Stimulated activated CD4-positive, alpha-beta T cell treated with anti-CD3 and anti-CD28 coated beads, Interleukin-2, amount 100 ng/mL, for 24 hours (primary cell): Measurements from ENCODE around the gene STK32B.

ENCODE experiments used
- DNase-seq, 2 donors: peaks; one replicate each; pipeline ENCODE4 v3.0.0-alpha.2; 2020

Gene STK32B

GRCh38 chr4:5455003-5455585 is 403.8 kb downstream of the STK32B start:
- no peak for DNase-seq

DNA sequence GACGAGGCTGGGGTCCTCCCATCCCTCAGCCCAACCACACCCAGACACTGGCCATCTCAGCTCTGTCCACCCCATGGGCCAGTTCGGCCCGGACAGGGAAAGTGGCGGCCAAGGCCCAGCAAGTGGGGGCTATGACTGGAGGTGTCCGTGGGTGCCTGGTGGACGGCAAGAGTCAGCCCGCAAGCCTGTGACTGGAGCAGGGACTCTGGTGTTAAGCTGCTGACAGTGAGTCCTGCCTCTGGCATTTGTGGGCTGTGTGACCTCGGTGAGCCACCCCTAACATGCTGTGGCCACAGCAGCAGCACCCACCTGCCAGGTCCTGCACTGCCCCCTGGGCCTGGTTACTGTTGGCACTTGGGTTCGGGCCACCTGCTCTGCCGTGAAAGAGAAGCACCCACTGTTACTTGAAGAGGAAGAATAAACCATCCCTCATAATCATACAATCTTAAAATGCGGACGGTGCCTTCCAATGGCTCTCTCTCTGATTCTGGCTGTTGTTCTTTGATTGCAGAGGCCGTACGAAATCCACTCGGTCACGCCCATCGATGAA is 405.1 kb downstream of the STK32B start:
- DNase-seq = no peak

GRCh38 chr4:5458676-5459075 is 407.4 kb downstream of the STK32B start:
- no peak for DNase-seq

DNA sequence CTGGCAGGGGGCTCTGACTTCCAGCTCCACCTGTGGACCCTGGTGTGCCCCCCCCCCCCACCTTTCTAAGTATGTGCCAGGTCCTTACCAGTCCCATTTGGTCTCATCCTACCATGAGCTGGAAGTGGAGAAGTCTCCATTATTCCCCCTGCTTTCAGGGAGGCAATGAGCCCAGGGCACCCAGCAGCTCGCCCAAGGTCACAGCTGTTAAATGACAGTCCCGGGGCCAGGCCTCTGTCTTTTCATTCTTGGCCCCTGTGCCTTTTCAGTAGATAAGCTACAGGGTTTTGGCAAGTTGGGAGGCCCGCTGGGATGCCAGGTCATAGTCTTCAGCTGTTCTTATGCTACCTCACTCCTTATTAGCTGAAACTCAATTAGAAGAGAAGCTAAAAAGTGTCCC is 408.0 kb downstream of the STK32B start:
- DNase-seq = no peak

GRCh38 chr4:5460106-5460801 is 409.0 kb downstream of the STK32B start:
- DNase-seq = peak in 1 of 2 donors; percentile 24

GRCh38 chr4:5461477-5461876 is 410.2 kb downstream of the STK32B start:
- no peak for DNase-seq

DNA sequence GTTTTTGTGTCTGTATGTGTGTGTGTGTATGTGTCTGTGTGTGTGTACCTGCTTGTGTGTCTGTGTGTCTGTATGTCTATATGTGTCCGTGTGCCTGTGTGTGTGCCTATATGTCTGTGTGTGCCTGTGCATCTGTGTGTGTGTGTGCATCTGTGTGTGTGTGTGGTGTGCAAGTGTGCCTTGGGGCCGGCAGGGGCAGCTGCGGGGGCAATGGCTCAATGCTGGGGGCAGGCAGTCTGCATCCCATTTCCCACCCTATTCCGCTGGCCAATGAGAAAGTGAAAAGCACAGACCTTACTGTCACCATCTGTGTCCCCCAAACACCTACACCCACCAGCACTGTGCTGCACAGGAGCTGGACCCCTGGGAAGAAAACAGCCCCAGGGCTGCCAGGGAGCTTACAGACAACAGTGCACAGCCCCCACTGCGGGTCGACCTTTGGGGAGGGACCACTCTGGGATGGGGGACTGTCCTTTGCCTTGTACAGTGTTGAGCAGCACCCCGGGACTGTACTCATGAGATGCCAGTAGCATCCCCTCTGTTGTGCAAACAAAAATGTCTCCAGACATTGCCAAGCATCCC is 411.1 kb downstream of the STK32B start:
- DNase-seq = no peak

DNA sequence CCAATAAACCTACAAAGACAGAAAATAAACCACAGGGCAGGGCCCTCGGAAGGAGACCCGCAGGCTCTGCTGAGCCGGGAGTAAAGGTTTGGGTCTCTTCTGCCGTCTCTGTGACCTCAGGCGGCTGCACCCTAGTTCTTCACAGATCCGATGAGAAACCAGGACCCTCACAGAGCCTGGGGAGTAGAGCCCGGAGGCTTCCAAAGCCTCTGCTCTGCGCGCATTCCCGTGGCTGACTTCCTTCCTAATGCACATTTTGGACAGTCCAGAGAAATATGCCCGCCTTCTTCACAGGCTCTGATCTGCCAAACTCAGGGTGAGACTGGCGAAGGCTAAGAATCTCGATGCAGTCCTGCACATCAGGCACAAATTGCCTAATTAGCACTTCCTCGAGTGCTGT is 411.6 kb downstream of the STK32B start:
- no peak for DNase-seq

GRCh38 chr4:5463361-5463760 is 412.1 kb downstream of the STK32B start:
- no peak for DNase-seq

DNA sequence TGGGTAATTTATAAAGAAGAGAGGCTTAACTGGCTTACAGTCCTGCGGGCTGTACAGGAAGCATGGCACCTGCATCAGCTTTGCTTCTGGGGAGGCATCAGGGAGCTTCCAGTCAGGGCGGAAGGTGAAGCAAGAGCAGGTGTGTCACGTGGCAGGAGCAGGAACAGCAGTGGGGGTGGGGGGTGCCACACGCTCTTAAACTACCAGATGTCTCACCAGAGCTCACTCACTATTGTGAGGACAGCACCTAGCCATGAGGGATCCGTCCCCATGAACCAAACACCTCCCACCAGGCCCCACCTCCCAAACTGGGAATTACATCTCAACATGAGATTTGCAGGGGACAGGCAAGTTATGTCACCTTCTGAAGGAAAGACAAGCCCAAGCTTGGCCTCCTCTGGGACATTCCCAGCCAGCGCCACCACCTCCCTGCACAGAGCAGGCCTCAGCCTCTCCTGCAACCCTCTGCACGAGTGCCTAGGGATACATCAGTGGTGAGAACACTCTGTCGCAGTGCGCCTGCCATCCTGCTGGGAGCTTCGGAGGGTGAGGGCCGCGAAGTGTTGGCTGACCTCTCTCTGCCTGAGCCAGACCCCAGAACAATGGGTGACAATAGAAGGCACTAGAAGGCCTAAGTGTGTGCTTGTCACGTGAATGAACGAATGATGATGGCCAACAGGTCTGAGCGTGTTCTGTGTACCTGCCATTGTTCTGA is 412.8 kb downstream of the STK32B start:
- no peak for DNase-seq

DNA sequence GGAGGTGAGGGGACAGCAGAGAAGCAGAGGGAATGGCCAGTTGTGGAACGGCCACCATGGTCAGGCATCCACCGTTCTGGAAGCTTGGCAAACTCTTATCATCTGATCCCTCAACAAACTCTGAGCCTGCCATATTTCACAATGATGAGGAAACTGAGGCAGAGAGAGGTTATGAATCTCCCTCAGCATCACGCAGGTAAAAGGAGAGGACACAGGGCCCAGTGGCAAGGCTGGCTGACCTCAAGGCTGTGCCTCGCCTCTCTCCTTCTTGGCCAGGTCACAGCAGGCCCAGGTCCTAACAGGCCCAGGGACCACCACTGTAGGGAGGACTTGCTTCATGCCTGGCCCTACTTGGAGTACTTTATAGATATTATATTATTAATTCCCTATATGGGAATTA is 414.2 kb downstream of the STK32B start:
- DNase-seq = no peak

- DNase-seq = no peak
Measured at GRCh38 chr4:5465956-5466355, 414.7 kb downstream of the STK32B start.

DNA sequence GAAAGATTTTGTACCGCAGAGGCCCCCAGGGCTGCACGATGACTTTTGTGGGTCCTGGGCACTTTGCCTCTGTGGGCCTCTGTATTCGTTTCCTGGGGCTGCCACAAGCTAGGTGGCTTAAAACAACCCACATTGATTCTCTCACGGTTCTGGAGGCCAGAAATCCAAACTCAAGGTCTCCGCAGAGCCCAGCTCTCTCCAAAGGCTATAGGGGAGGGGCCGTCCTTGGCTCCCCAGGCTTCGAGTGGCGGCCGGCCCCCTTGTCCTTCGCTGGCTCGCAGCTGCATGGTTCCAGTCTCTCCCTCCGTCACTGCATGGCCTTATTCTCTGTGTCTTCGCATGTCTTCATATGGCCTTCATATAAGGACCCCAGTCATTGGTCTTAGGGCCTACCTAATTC is 415.8 kb downstream of the STK32B start:
- DNase-seq = no peak

- no peak for DNase-seq
Measured at GRCh38 chr4:5469151-5469775, 418.0 kb downstream of the STK32B start.

DNA sequence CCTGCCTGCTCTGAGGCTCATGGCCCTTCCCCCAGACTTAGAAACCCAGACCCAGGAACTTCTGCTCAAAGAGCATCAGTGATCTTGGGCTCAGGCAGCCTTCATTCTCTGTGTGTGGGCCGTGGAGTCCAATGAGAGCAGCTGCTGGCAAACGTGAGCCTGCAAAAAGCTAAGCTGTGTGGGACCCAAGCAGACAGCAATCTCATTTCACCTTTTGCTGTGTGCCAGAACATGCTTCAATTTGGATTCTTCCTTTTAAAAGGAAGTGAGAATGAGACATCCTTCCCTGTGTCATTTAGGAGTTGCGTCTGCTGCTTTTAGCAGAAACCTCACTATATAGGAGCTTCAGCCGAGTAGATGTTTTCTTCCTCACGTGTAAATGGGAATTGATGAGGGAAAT is 418.6 kb downstream of the STK32B start:
- DNase-seq = no peak

DNA sequence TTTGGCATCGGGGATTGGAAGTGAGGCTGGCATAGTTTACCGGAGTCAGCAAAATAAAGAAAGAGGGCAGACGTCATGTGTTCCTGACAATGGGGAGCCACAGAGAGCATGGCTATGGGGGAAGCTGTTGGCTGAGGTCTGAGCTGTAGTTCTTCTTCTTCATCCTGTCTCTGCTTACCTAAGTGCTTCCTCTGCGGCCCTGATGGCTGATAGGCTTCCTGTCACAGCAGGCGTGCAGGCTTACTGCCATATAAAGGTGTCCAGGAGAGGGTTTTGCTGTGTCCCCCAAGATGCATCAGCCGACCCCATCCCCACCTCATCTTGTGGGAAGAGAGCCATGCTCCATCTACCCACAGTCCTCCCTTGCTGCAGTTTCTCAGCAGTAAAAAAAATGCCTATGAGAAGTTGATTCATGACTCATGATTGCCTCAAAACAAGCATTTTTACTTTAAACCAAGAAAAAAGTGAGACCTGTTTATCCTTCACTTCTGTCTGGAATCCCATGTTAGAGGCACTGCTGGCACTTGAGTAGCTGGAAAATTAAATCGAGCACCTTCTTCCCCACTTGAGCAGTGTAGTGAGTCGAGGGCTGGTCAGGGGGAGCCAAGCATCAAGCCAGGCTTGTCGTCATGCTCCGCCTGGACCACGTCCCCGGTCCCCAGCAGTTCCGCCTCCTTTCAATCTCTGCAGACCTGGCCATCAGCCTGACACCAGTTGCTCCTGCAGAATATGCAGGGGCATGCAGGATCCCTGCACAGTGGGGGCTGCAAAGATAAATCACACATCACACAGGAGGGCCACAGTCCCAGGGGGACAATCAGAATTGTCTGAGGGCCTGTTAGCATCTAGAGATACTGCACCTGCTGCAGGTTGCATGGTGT is 419.3 kb downstream of the STK32B start:
- DNase-seq = no peak

GRCh38 chr4:5471206-5471605 is 419.9 kb downstream of the STK32B start:
- DNase-seq = no peak

DNA sequence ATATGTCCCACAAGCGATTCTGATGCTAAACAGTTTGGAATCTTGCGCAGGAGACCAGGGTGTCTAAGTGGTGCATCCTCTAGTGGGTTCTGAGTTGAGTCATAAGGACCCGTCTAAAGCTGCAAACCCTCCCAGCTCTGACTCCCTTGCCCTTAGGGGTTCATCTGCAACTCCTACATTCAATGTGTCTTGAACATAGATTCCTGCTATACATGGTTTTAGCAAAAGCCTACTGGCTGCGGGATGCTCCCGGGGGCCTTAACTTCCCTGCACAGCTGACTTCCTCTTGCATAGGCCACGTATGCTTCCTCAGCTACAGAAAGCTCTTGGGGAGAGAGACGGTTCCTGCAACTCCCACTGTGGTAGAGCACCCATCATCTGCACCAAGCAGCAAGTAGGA is 420.4 kb downstream of the STK32B start:
- DNase-seq = no peak

DNA sequence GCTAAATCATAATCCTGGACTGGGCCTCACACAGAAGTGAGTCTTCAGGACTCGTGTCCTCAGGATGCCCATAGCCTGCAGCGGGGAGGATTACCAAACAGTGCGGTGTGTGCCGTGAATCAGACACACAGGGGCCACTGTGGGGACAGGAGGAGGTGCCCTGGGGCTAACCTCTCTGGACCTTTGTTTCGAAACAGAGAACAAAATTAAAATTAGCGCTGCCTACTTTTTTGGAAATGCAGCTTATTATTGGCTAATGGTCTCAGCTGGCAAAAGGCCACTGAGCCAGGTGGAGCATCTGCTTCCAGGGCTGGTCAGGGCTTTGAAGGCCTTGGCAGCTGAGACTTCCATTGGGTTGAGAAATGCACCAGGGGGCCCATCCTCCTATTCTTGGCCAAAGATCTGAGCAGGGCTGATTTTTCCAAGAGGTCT is 420.9 kb downstream of the STK32B start:
- no peak for DNase-seq

GRCh38 chr4:5473125-5473524 is 421.8 kb downstream of the STK32B start:
- no peak for DNase-seq

GRCh38 chr4:5474756-5475155 is 423.5 kb downstream of the STK32B start:
- no peak for DNase-seq

DNA sequence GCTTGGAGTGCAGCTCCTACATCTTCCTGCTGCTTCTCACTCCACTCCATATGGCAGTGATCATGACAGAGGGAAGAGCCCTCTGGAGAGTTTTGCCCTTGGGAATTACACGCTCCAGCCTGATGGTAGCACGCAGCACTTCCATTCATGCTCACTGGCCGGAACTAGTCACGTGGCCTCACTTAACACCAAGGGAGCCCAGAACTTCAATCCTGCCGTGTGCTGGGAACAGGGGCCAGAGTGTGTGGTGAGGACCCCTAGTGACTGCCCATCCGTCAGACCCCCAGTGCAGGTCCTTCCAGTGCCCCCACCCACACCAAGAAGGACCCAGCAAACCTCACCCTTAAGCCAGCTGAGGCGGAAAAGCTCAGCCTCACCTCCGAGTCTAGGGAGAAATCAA is 426.3 kb downstream of the STK32B start:
- DNase-seq = no peak
